Neural cell (in vitro differentiated cells): Measurements from ENCODE around the gene SERPINA1. TPM values are rescaled to one million over a fixed set of nuclear protein-coding genes. Genes with fewer than 3 reads are reported as not detected.

ENCODE experiments used
- H2AFZ ChIP-seq: fragments of 200-600, 300-800 bp; sonication (generic), shearing (Covaris generic); 2 replicates; pipeline ENCODE4 v1.6.0; 2014; ENCODE audit warnings: low read depth, mild to moderate bottlenecking, antibody characterized with exemption, low read length, moderate library complexity
- H3F3A ChIP-seq: fragments of 200-600 bp; shearing (Covaris generic); 2 replicates; pipeline ENCODE4 v1.6.1; 2016; ENCODE audit warnings: mild to moderate bottlenecking, moderate library complexity, mixed read lengths, antibody characterized with exemption, low read length; ENCODE audit not compliant: insufficient read depth, poor library complexity, severe bottlenecking
- H3K27ac ChIP-seq: fragments of 200-600, 300-800 bp; sonication (generic), shearing (Covaris generic); 2 replicates; pipeline ENCODE4 v1.5.1; 2014; ENCODE audit warnings: mild to moderate bottlenecking, low read length, moderate library complexity
- H3K27me3 ChIP-seq: fragments of 300-800, 200-600 bp; sonication (generic), shearing (Covaris generic); 2 replicates; pipeline ENCODE4 v1.6.0; 2014; ENCODE audit warnings: mild to moderate bottlenecking, low read depth, low read length, moderate library complexity; ENCODE audit not compliant: insufficient read depth
- H3K36me3 ChIP-seq: fragments of 300-800, 200-600 bp; sonication (generic), shearing (Covaris generic); 2 replicates; pipeline ENCODE4 v1.5.1; 2014; ENCODE audit warnings: mild to moderate bottlenecking, antibody characterized with exemption, low read length, moderate library complexity; ENCODE audit not compliant: insufficient read depth
- H3K4me2 ChIP-seq: fragments of 300-800, 200-600 bp; sonication (generic), shearing (Covaris generic); 2 replicates; pipeline ENCODE4 v1.6.0; 2014; ENCODE audit warnings: mild to moderate bottlenecking, low read length
- H3K4me3 ChIP-seq: fragments of 300-800, 200-600 bp; sonication (generic), shearing (Covaris generic); 2 replicates; pipeline ENCODE4 v1.5.1; 2014; ENCODE audit warnings: mild to moderate bottlenecking, low read length, moderate library complexity
- H3K79me2 ChIP-seq: fragments of 200-600 bp; shearing (Covaris generic); replicated peaks from 2 replicates; pipeline ENCODE4 v1.6.0; 2014; ENCODE audit warnings: mild to moderate bottlenecking, low read length, moderate library complexity; ENCODE audit not compliant: insufficient read depth
- H3K9ac ChIP-seq: fragments of 300-800, 200-600 bp; sonication (generic), shearing (Covaris generic); 2 replicates; pipeline ENCODE4 v1.6.1; 2016; ENCODE audit warnings: mild to moderate bottlenecking, low read length, mixed read lengths
- H3K9me2 ChIP-seq: fragments of 200-600 bp; shearing (Covaris generic); 2 replicates; pipeline ENCODE4 v1.6.1; 2016; ENCODE audit warnings: mild to moderate bottlenecking, low read length, mixed read lengths; ENCODE audit not compliant: insufficient read depth
- H3K9me3 ChIP-seq: fragments of 200-600, 300-800 bp; sonication (generic), shearing (Covaris generic); 2 replicates; pipeline ENCODE4 v1.6.1; 2016; ENCODE audit warnings: mild to moderate bottlenecking, mixed run types, low read length, moderate library complexity, mixed read lengths
- H4K20me1 ChIP-seq: fragments of 200-600 bp; shearing (Covaris generic); 2 replicates; pipeline ENCODE4 v1.6.1; 2016; ENCODE audit warnings: mild to moderate bottlenecking, mixed run types; ENCODE audit not compliant: insufficient read depth
- CTCF ChIP-seq: fragments of 450-650 bp; IDR thresholded peaks from 2 replicates; pipeline ENCODE4 v1.5.1; 2014; ENCODE audit warnings: antibody characterized with exemption, mild to moderate bottlenecking, moderate library complexity; ENCODE audit not compliant: poor library complexity, severe bottlenecking
- EP300 ChIP-seq: fragments of 450-650 bp; conservative IDR thresholded peaks from 2 replicates; pipeline ENCODE4 v1.6.1; 2014; ENCODE audit warnings: antibody characterized with exemption, mild to moderate bottlenecking, moderate library complexity; ENCODE audit not compliant: poor library complexity, severe bottlenecking
- EZH2 ChIP-seq: fragments of 200-600, 300-800 bp; shearing (Covaris generic), sonication (generic); IDR thresholded peaks from 2 replicates; pipeline ENCODE4 v1.6.1; 2014; ENCODE audit warnings: antibody characterized with exemption, low read length, borderline replicate concordance, mild to moderate bottlenecking; ENCODE audit not compliant: insufficient read depth, poor library complexity, severe bottlenecking
- MXI1 ChIP-seq: fragments of 450-650 bp; conservative IDR thresholded peaks from 2 replicates; pipeline ENCODE4 v1.6.1; 2014; ENCODE audit warnings: antibody characterized with exemption, mild to moderate bottlenecking; ENCODE audit not compliant: poor library complexity, severe bottlenecking
- POLR2AphosphoS5 ChIP-seq: IDR thresholded peaks from 2 replicates; pipeline ENCODE4 v1.6.1; 2012
- RAD21 ChIP-seq: fragments of 450-650 bp; conservative IDR thresholded peaks from 2 replicates; pipeline ENCODE4 v1.6.1; 2014; ENCODE audit warnings: antibody characterized with exemption, mild to moderate bottlenecking, moderate library complexity
- REST ChIP-seq: IDR thresholded peaks from 2 replicates; pipeline ENCODE4 v1.6.1; 2012; ENCODE audit warnings: borderline replicate concordance
- SMC3 ChIP-seq: fragments of 450-650 bp; conservative IDR thresholded peaks from 2 replicates; pipeline ENCODE4 v1.6.1; 2014; ENCODE audit warnings: antibody characterized with exemption, mild to moderate bottlenecking, moderate library complexity; ENCODE audit not compliant: poor library complexity
- TAF1 ChIP-seq: IDR thresholded peaks from 2 replicates; pipeline ENCODE4 v1.6.1; 2012; ENCODE audit warnings: low read depth
- polyA plus RNA-seq: library from polyadenylated mRNA; depleted of rRNA; stranded (reverse); fragments of >200 nt; gene quantifications from 2 replicates; pipeline ENCODE4 v1.2.3, GENCODE V29; 2014

The SERPINA1 gene
- polyA plus RNA-seq, 1 donor from 2014 or later = not detected

- Histone ChIP-seq H3K9me2 (no peaks in the 10 kb centered on the region), H2AFZ (no peak overlapping the region), H3K27me3 (no peaks in the 10 kb centered on the region), H3F3A (no peaks in the 10 kb centered on the region), H3K4me3 (no peak overlapping the region), H3K36me3 (no peaks in the 10 kb centered on the region), H3K9me3 (no peaks in the 10 kb centered on the region), H3K9ac (no peak overlapping the region), H3K79me2 (no peaks in the 10 kb centered on the region), H3K27ac (no peak overlapping the region), H4K20me1 (no peaks in the 10 kb centered on the region), H3K4me2 (no peak overlapping the region)
- TF ChIP-seq REST = no peak
- TF ChIP-seq POLR2AphosphoS5 = no peak
- TF ChIP-seq RAD21 = no peak
- no peak for TF ChIP-seq EZH2
- TF ChIP-seq TAF1 = no peak
- no peak for TF ChIP-seq MXI1
- TF ChIP-seq EP300 = no peak
- TF ChIP-seq CTCF = no peak
- no peak for TF ChIP-seq SMC3
Measured at GRCh38 chr14:94408546-94409095, 20.2 kb upstream of the SERPINA1 start.

GRCh38 chr14:94407906-94408305 is 19.5 kb upstream of the SERPINA1 start:
- no peaks in the 10 kb centered on the region for H3F3A ChIP-seq
- H3K9me2 ChIP-seq = no peaks in the 10 kb centered on the region
- H3K27me3 ChIP-seq = no peaks in the 10 kb centered on the region
- H2AFZ ChIP-seq = no peak overlapping the region
- H4K20me1 ChIP-seq = no peaks in the 10 kb centered on the region
- H3K79me2 ChIP-seq = no peaks in the 10 kb centered on the region
- no peak overlapping the region for H3K4me3 ChIP-seq
- no peak overlapping the region for H3K4me2 ChIP-seq
- no peaks in the 10 kb centered on the region for H3K36me3 ChIP-seq
- TF ChIP-seq POLR2AphosphoS5 = no peak
- H3K27ac ChIP-seq = no peak overlapping the region
- no peak overlapping the region for H3K9ac ChIP-seq
- H3K9me3 ChIP-seq = no peaks in the 10 kb centered on the region

- TF ChIP-seq RAD21 = no peak
- TF ChIP-seq CTCF = no peak
- no peak for TF ChIP-seq POLR2AphosphoS5
- TF ChIP-seq SMC3 = no peak
- TF ChIP-seq EP300 = no peak
- no peak for TF ChIP-seq TAF1
- no peak for TF ChIP-seq EZH2
- TF ChIP-seq REST = no peak
- no peak for TF ChIP-seq MXI1
- H3K9me2 ChIP-seq = no peaks in the 10 kb centered on the region
- H3K9ac ChIP-seq = no peak overlapping the region
- no peak overlapping the region for H3K4me3 ChIP-seq
- no peak overlapping the region for H3K27ac ChIP-seq
- no peak overlapping the region for H2AFZ ChIP-seq
- no peaks in the 10 kb centered on the region for H3K36me3 ChIP-seq
- no peaks in the 10 kb centered on the region for H3K9me3 ChIP-seq
- no peaks in the 10 kb centered on the region for H4K20me1 ChIP-seq
- H3K4me2 ChIP-seq = no peak overlapping the region
- no peaks in the 10 kb centered on the region for H3F3A ChIP-seq
- H3K79me2 ChIP-seq = no peaks in the 10 kb centered on the region
- no peaks in the 10 kb centered on the region for H3K27me3 ChIP-seq
Measured at GRCh38 chr14:94406910-94407309, 18.5 kb upstream of the SERPINA1 start.
